ENCODE data around the gene BRWD1. TPM values are rescaled to one million over a fixed set of nuclear protein-coding genes. Genes with fewer than 3 reads are reported as not detected.

Gene BRWD1
- polyA plus RNA-seq, 1 donor (not counting 4 experiments of a cell fraction or from before 2014, with no cell fraction given): 15.1 TPM

DNA sequence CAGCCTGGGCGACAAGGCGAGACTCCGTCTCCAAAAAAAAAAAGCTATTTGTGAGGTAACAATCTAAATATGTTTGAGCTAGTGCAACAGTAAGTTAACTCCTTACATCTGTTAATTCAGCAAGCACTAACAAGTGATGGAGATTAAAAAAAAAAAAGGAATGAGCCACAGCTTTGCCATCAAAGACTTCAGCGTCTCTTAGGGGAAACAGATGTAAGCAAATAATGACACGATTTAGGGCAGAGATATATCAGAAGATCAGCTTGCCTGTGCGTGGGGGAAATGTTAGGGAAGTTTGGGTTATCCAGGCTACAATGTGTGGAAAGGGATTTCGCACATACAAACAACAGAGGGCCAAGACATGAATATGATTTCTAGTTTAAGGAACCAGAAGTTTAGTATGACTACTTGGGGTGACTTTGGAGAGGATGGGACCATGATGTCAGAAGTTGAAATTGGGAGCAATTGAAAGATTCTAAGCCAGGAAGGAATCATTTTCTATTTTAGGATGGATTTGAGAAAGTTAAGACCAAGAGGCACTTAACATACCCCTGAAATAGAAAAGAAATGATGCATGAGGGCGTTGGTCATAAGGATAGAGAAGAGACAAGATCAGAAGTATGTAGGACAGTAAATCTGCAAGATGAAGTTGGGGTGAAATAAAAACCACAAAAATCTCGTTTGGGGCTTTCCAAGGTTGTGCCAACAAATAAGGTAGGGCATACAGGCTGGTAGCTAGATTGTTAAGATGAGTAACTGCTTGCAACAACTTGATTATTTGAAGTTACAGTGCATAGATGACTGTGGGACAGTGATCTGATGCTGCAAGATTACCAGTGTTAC is 2.4 kb upstream of the BRWD1 start:
- Histone ChIP-seq H3K9me3 (ENCODE audit: control insufficient read depth, low read depth, low read length) (no peaks in the 10 kb centered on the region), H3K36me3 (ENCODE audit: control insufficient read depth in 2 of 2, extremely low read depth in 1 of 2, insufficient read depth in 2 of 2, low read length in 2 of 2) (no peaks in the 10 kb centered on the region), H3K79me2 (ENCODE audit: control insufficient read depth, insufficient read depth, low read length) (peaks cover 13% of the 10 kb centered on the region), H2AFZ (ENCODE audit: control insufficient read depth, low read length) (no peak overlapping the region), H3K4me2 (ENCODE audit: control insufficient read depth, extremely low read depth, insufficient read depth, low read depth, low read length) (peak overlapping the region; percentile 9), H3K4me3 (ENCODE audit: control insufficient read depth in 2 of 3, extremely low read depth in 1 of 3, insufficient read depth in 2 of 3, low read depth in 1 of 3, low read length in 3 of 3) (no peak overlapping the region), H3K27ac (ENCODE audit: control insufficient read depth, insufficient read depth, low read length) (peak overlapping the region; percentile 26), H3K4me1 (ENCODE audit: control insufficient read depth, extremely low read depth, insufficient read depth, low read length) (peaks cover 42% of the 10 kb centered on the region), H3K9ac (ENCODE audit: control insufficient read depth, extremely low read depth, insufficient read depth, low read length) (no peak overlapping the region), H3K27me3 (ENCODE audit: control insufficient read depth, extremely low read depth, insufficient read depth, low read length) (no peaks in the 10 kb centered on the region), H3K9me1 (ENCODE audit: control insufficient read depth, extremely low read depth, insufficient read depth, low read length) (no peaks in the 10 kb centered on the region), H4K20me1 (ENCODE audit: control insufficient read depth, extremely low read depth, insufficient read depth, low read length) (no peaks in the 10 kb centered on the region)
- FAIRE-seq (no peak), DNase-seq (ENCODE audit: low read depth, low spot score) (no peak)
- dilution Hi-C loops (cut with MboI; ENCODE audit: extremely low pct_ligation_motif_present, low sequenced_read_pairs): no loop called here
- no peak for TF ChIP-seq EZH2 (IDR thresholded peaks at IDR 0.05; ENCODE audit: low read length)
- TF ChIP-seq, protein P1, sequence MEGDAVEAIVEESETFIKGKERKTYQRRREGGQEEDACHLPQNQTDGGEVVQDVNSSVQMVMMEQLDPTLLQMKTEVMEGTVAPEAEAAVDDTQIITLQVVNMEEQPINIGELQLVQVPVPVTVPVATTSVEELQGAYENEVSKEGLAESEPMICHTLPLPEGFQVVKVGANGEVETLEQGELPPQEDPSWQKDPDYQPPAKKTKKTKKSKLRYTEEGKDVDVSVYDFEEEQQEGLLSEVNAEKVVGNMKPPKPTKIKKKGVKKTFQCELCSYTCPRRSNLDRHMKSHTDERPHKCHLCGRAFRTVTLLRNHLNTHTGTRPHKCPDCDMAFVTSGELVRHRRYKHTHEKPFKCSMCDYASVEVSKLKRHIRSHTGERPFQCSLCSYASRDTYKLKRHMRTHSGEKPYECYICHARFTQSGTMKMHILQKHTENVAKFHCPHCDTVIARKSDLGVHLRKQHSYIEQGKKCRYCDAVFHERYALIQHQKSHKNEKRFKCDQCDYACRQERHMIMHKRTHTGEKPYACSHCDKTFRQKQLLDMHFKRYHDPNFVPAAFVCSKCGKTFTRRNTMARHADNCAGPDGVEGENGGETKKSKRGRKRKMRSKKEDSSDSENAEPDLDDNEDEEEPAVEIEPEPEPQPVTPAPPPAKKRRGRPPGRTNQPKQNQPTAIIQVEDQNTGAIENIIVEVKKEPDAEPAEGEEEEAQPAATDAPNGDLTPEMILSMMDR (optimal IDR thresholded peaks at IDR 0.05 in 1 of 3, IDR thresholded peaks at IDR 0.05 in 1 of 3, conservative IDR thresholded peaks at IDR 0.05 in 1 of 3; ENCODE audit: extremely low read depth in 1 of 3, insufficient read depth in 2 of 3, low read length in 3 of 3): no peak

DNA sequence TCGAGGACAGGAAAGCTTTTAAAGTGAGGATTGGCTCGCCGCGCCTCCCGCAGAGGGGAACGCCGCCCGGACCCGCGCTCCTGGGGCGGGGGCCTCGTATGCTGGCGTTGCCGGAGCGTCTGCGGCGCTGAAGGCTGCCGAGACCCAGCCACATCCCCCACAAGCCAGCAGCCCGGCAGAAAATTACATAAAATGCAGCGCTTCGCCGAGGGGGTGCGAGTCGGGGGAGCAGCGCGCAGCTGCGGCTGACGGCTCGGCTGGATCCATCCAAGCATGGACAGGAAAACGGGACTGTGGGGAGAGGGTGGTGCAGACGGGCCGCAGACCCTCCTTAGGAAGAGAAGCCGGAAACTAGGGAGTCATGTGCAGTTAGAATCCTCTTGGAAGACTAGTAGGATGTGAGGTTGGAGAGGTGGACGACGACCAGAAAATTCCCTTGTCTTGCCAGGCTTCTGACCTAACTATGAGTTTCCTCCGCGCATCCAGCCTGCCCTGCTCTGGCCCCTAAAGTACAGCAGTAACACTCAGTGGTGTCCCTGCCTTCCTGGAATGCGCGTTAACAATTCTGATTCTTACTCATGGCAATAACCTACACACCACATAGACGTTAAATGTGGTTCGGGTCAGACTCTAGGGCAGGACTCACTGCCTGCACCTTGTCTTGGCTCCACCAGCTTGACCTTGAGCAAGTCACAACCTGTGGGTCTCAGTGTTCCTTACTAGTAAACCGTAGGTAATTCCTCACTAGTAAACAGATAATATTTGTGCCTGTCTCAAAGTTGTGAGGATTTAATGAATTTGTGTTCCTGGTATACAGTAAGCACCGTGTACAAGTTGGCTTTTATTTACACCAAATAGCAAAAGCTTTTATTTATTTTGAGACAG is 953 bp upstream of the BRWD1 start:
- no peaks in the 10 kb centered on the region for H3K27me3 ChIP-seq (ENCODE audit: control insufficient read depth, extremely low read depth, insufficient read depth, low read length)
- peak overlapping the region; percentile 62 to 81 (median 74) for H3K4me3 ChIP-seq (ENCODE audit: control insufficient read depth in 2 of 3, extremely low read depth in 1 of 3, insufficient read depth in 2 of 3, low read depth in 1 of 3, low read length in 3 of 3)
- H3K36me3 ChIP-seq (ENCODE audit: control insufficient read depth in 2 of 2, extremely low read depth in 1 of 2, insufficient read depth in 2 of 2, low read length in 2 of 2): no peaks in the 10 kb centered on the region
- dilution Hi-C loops (cut with MboI; ENCODE audit: extremely low pct_ligation_motif_present, low sequenced_read_pairs): no loop called here
- peak overlapping the region; percentile 82 for H2AFZ ChIP-seq (ENCODE audit: control insufficient read depth, low read length)
- TF ChIP-seq, protein P1 (optimal IDR thresholded peaks at IDR 0.05 in 1 of 3, IDR thresholded peaks at IDR 0.05 in 1 of 3, conservative IDR thresholded peaks at IDR 0.05 in 1 of 3; ENCODE audit: extremely low read depth in 1 of 3, insufficient read depth in 2 of 3, low read length in 3 of 3): no peak
- TF ChIP-seq EZH2 (IDR thresholded peaks at IDR 0.05; ENCODE audit: low read length): no peak
- DNase-seq (ENCODE audit: low read depth, low spot score): no peak
- peak; percentile 71 for FAIRE-seq
- no peaks in the 10 kb centered on the region for H3K9me1 ChIP-seq (ENCODE audit: control insufficient read depth, extremely low read depth, insufficient read depth, low read length)
- peaks cover 36% of the 10 kb centered on the region for H3K4me1 ChIP-seq (ENCODE audit: control insufficient read depth, extremely low read depth, insufficient read depth, low read length)
- peak overlapping the region; percentile 90 for H3K27ac ChIP-seq (ENCODE audit: control insufficient read depth, insufficient read depth, low read length)
- H3K4me2 ChIP-seq (ENCODE audit: control insufficient read depth, extremely low read depth, insufficient read depth, low read depth, low read length): peak overlapping the region; percentile 80
- no peaks in the 10 kb centered on the region for H4K20me1 ChIP-seq (ENCODE audit: control insufficient read depth, extremely low read depth, insufficient read depth, low read length)
- H3K9me3 ChIP-seq (ENCODE audit: control insufficient read depth, low read depth, low read length): no peaks in the 10 kb centered on the region
- peaks cover 21% of the 10 kb centered on the region for H3K79me2 ChIP-seq (ENCODE audit: control insufficient read depth, insufficient read depth, low read length)
- peak overlapping the region; percentile 92 for H3K9ac ChIP-seq (ENCODE audit: control insufficient read depth, extremely low read depth, insufficient read depth, low read length)

Data from keratinocyte (primary cell).